Myocyte (in vitro differentiated cells): ENCODE results near the gene BUD31. TPM values are rescaled to one million over a fixed set of nuclear protein-coding genes. Genes with fewer than 3 reads are reported as not detected.
A peak's percentile ranks its signal among the peaks of the same experiment; 100 is the strongest.

Experiments used
- DNase-seq: peaks from one replicate; pipeline ENCODE4 v3.0.0-alpha.2; 2012; ENCODE audit warnings: low read depth
- total RNA-seq: library from RNA; depleted of rRNA; stranded (reverse); fragments of >200 nt; gene quantifications from 2 replicates; pipeline ENCODE4 v1.2.3, GENCODE V29; 2014

BUD31 gene
- total RNA-seq, 1 donor from 2014 or later = 87.1 TPM

GRCh38 chr7:99397297-99397983 is 11.3 kb upstream of the BUD31 start:
- no peak for DNase-seq

GRCh38 chr7:99398891-99399445 is 9.8 kb upstream of the BUD31 start:
- DNase-seq = no peak

GRCh38 chr7:99399597-99399996 is 9.2 kb upstream of the BUD31 start:
- peak; percentile 45 for DNase-seq

- no peak for DNase-seq
Observed at GRCh38 chr7:99402854-99403253, 5.9 kb upstream of the BUD31 start.

- DNase-seq = peak; percentile 24
Observed at GRCh38 chr7:99403764-99404163, 5.0 kb upstream of the BUD31 start.

- peak; percentile 40 for DNase-seq
Observed at GRCh38 chr7:99404235-99404976, 4.4 kb upstream of the BUD31 start.

GRCh38 chr7:99404977-99405320 is 3.8 kb upstream of the BUD31 start:
- no peak for DNase-seq

- peak; percentile 59 for DNase-seq
Observed at GRCh38 chr7:99406557-99406956, 2.2 kb upstream of the BUD31 start.

GRCh38 chr7:99407872-99408378 is 844 bp upstream of the BUD31 start:
- DNase-seq = peak; percentile 79

GRCh38 chr7:99409192-99409572 is 413 bp downstream of the BUD31 start:
- no peak for DNase-seq

GRCh38 chr7:99409806-99410205 is 1.0 kb downstream of the BUD31 start:
- no peak for DNase-seq

- no peak for DNase-seq
Observed at GRCh38 chr7:99410635-99411034, 1.9 kb downstream of the BUD31 start.

- peak; percentile 69 for DNase-seq
Observed at GRCh38 chr7:99415513-99416127, 6.9 kb downstream of the BUD31 start.

- DNase-seq = no peak
Observed at GRCh38 chr7:99418260-99418659, 9.5 kb downstream of the BUD31 start.

- no peak for DNase-seq
Observed at GRCh38 chr7:99419323-99420021, 10.7 kb downstream of the BUD31 start.

GRCh38 chr7:99420213-99420612 is 11.4 kb downstream of the BUD31 start:
- no peak for DNase-seq

- DNase-seq = no peak
Observed at GRCh38 chr7:99420986-99421385, 12.2 kb downstream of the BUD31 start.

GRCh38 chr7:99422186-99422585 is 13.4 kb downstream of the BUD31 start:
- no peak for DNase-seq

- DNase-seq = no peak
Observed at GRCh38 chr7:99422625-99423024, 13.9 kb downstream of the BUD31 start.

- DNase-seq = no peak
Observed at GRCh38 chr7:99424932-99425730, 16.4 kb downstream of the BUD31 start.
